Stimulated activated CD8-positive, alpha-beta memory T cell treated with anti-CD3 and anti-CD28 coated beads, Interleukin-4, amount 100 ng/mL, for 4 hours (primary cell): ENCODE measurements around the gene VHLL.

ENCODE experiments used
- DNase-seq, 2 donors: peaks; one replicate each; pipeline ENCODE4 v3.0.0-alpha.2; 2020; ENCODE audit warnings: low read depth in 2 of 2, low spot score in 1 of 2

Gene VHLL

GRCh38 chr1:156257711-156258110, 41.4 kb downstream of the VHLL start:
- DNase-seq, result no peak

- DNase-seq, result no peak
Observed at GRCh38 chr1:156253634-156254033, 45.5 kb downstream of the VHLL start.

GRCh38 chr1:156251527-156251926, 47.6 kb downstream of the VHLL start:
- no peak for DNase-seq

- DNase-seq, result no peak
Observed at GRCh38 chr1:156249593-156249992, 49.5 kb downstream of the VHLL start.
